Suprapubic skin (tissue), 4 donors: ENCODE data around the gene FUOM. TPM values are rescaled to one million over a fixed set of nuclear protein-coding genes. Genes with fewer than 3 reads are reported as not detected.
A peak's percentile ranks its signal among the peaks of the same experiment; 100 is the strongest.

Experiments
- DNase-seq, 2 donors: peaks; one replicate each; pipeline ENCODE4 v3.0.0-alpha.2; 2019; ENCODE audit warnings: low spot score in 2 of 2
- H3K27ac ChIP-seq: fragments of 200-600 bp; sonication (generic); one replicate; pipeline ENCODE4 v1.5.1; 2019
- H3K27me3 ChIP-seq: fragments of 200-600 bp; sonication (generic); one replicate; pipeline ENCODE4 v1.5.1; 2019
- H3K36me3 ChIP-seq: fragments of 200-600 bp; sonication (generic); one replicate; pipeline ENCODE4 v1.5.1; 2019
- H3K4me1 ChIP-seq: fragments of 200-600 bp; sonication (generic); one replicate; pipeline ENCODE4 v1.5.1; 2019
- H3K4me3 ChIP-seq: fragments of 200-600 bp; sonication (generic); one replicate; pipeline ENCODE4 v1.5.1; 2019; ENCODE audit warnings: mild to moderate bottlenecking
- H3K9me3 ChIP-seq: fragments of 200-600 bp; sonication (generic); one replicate; pipeline ENCODE4 v1.5.1; 2019
- CTCF ChIP-seq, 2 donors: fragments of 200-600 bp in 1 of 2; fragments of 450-650 bp in 1 of 2; sonication (generic) in 1 of 2; IDR thresholded peaks; one replicate each; pipeline ENCODE4 v1.5.1; 2016 to 2019; ENCODE audit warnings: antibody characterized with exemption in 2 of 2, mild to moderate bottlenecking in 1 of 2, moderate library complexity in 1 of 2
- EP300 ChIP-seq: sonication (generic); formaldehyde crosslinking; IDR thresholded peaks from one replicate; pipeline ENCODE4 v1.6.1; 2017; ENCODE audit warnings: antibody characterized with exemption
- POLR2A ChIP-seq, 2 donors: fragments of 450-650 bp; IDR thresholded peaks; one replicate each; pipeline ENCODE4 v1.6.1; 2017; ENCODE audit warnings: antibody characterized with exemption in 2 of 2, mild to moderate bottlenecking in 2 of 2, moderate library complexity in 2 of 2
- POLR2AphosphoS5 ChIP-seq, 3 donors: sonication (generic); formaldehyde crosslinking; IDR thresholded peaks; one replicate each; pipeline ENCODE4 v1.6.1; 2017; ENCODE audit warnings: antibody characterized with exemption in 3 of 3
- WGBS: methylation state at CpG from one replicate; pipeline ENCODE4 v1.1.5; 2018; 5-methylcytosine and 5-hydroxymethylcytosine counted together
- total RNA-seq, 4 donors: library from RNA; depleted of rRNA; stranded (reverse); fragments of >200 nt; gene quantifications; one replicate each; pipeline ENCODE4 v1.1.0, GENCODE V29; 2016

FUOM gene
- total RNA-seq, 4 donors from 2014 or later = 7.8 to 13.8 (median 11.7) TPM

- DNase-seq = peak in 1 of 2 donors; percentile 49
- Histone ChIP-seq H3K27ac (no peak overlapping the region), H3K4me1 (peaks cover 35% of the 10 kb centered on the region), H3K27me3 (no peaks in the 10 kb centered on the region), H3K4me3 (no peak overlapping the region), H3K36me3 (no peaks in the 10 kb centered on the region), H3K9me3 (no peaks in the 10 kb centered on the region)
- no peak for TF ChIP-seq CTCF (IDR thresholded peaks at IDR 0.05)
- TF ChIP-seq POLR2AphosphoS5 (IDR thresholded peaks at IDR 0.05) = no peak
- no peak for TF ChIP-seq POLR2A (IDR thresholded peaks at IDR 0.05)
- TF ChIP-seq EP300 = no peak
- WGBS = 100% methylated on average over 1 of the region's 3 CpGs
These were observed 1.8 kb downstream of the FUOM start for GRCh38 chr10:133355991-133356390.

- H3K36me3 ChIP-seq = no peaks in the 10 kb centered on the region
- no peaks in the 10 kb centered on the region for H3K9me3 ChIP-seq
- H3K4me1 ChIP-seq = peaks cover 33% of the 10 kb centered on the region
- H3K27ac ChIP-seq = no peak overlapping the region
- DNase-seq = peak in 1 of 2 donors; percentile 44
- no peaks in the 10 kb centered on the region for H3K27me3 ChIP-seq
- no CpG with 5 or more reads among the region's 6 CpGs for WGBS
- no peak overlapping the region for H3K4me3 ChIP-seq
- TF ChIP-seq POLR2A (IDR thresholded peaks at IDR 0.05) = no peak
These were observed 2.6 kb downstream of the FUOM start for GRCh38 chr10:133355266-133355665.

- no peaks in the 10 kb centered on the region for H3K9me3 ChIP-seq
- H3K36me3 ChIP-seq = no peaks in the 10 kb centered on the region
- no CpG with 5 or more reads among the region's 14 CpGs for WGBS
- peaks cover 30% of the 10 kb centered on the region for H3K4me1 ChIP-seq
- H3K4me3 ChIP-seq = no peak overlapping the region
- peaks cover 2% of the 10 kb centered on the region for H3K27me3 ChIP-seq
- H3K27ac ChIP-seq = no peak overlapping the region
- no peak for TF ChIP-seq POLR2A (IDR thresholded peaks at IDR 0.05)
- no peak for TF ChIP-seq POLR2AphosphoS5 (IDR thresholded peaks at IDR 0.05)
- TF ChIP-seq CTCF (IDR thresholded peaks at IDR 0.05) = no peak
- no peak for TF ChIP-seq EP300
- peak in 1 of 2 donors; percentile 51 for DNase-seq
These were observed 3.1 kb downstream of the FUOM start for GRCh38 chr10:133354672-133355240.

- Histone ChIP-seq H3K9me3 (no peaks in the 10 kb centered on the region), H3K27ac (no peak overlapping the region), H3K4me1 (peaks cover 33% of the 10 kb centered on the region), H3K36me3 (no peaks in the 10 kb centered on the region), H3K4me3 (no peak overlapping the region), H3K27me3 (peaks cover 7% of the 10 kb centered on the region)
- no peak for TF ChIP-seq CTCF (IDR thresholded peaks at IDR 0.05)
- no peak for TF ChIP-seq POLR2AphosphoS5 (IDR thresholded peaks at IDR 0.05)
- TF ChIP-seq EP300 = no peak
- no peak for TF ChIP-seq POLR2A (IDR thresholded peaks at IDR 0.05)
- peak in 1 of 2 donors; percentile 60 for DNase-seq
- WGBS = 84% methylated on average over 5 of the region's 16 CpGs
These were observed 3.7 kb downstream of the FUOM start for GRCh38 chr10:133353988-133354605.

- Histone ChIP-seq H3K36me3 (no peaks in the 10 kb centered on the region), H3K4me3 (no peak overlapping the region), H3K4me1 (peaks cover 33% of the 10 kb centered on the region), H3K27ac (no peak overlapping the region), H3K27me3 (peaks cover 8% of the 10 kb centered on the region), H3K9me3 (no peaks in the 10 kb centered on the region)
- DNase-seq = peak in 1 of 2 donors; percentile 64
- TF ChIP-seq POLR2A (IDR thresholded peaks at IDR 0.05) = no peak
- TF ChIP-seq POLR2AphosphoS5 (IDR thresholded peaks at IDR 0.05) = no peak
- no peak for TF ChIP-seq CTCF (IDR thresholded peaks at IDR 0.05)
- no peak for TF ChIP-seq EP300
- 71% methylated on average over 1 of the region's 16 CpGs for WGBS
These were observed 4.4 kb downstream of the FUOM start for GRCh38 chr10:133353202-133353959.
